IPS-18c (cell line): Measurements from ENCODE around the gene TBL3.

ENCODE experiments used
- H3K4me3 ChIP-seq: 2 replicates; pipeline ENCODE4 v1.7.0; 2013; ENCODE audit warnings: low read depth, mild to moderate bottlenecking, low read length, moderate library complexity; ENCODE audit not compliant: insufficient read depth
- H3K9me3 ChIP-seq: one replicate; pipeline ENCODE4 v1.6.1; 2013; ENCODE audit warnings: mild to moderate bottlenecking, low read length, moderate library complexity; ENCODE audit not compliant: control insufficient read depth, insufficient read depth

The TBL3 gene

GRCh38 chr16:1987198-1987597, 15.3 kb downstream of the TBL3 start:
- H3K4me3 ChIP-seq = no peak overlapping the region
- H3K9me3 ChIP-seq = no peaks in the 10 kb centered on the region

- no peaks in the 10 kb centered on the region for H3K9me3 ChIP-seq
- H3K4me3 ChIP-seq = peak within 1 kb of the TSS; percentile 66
These were observed 17.6 kb downstream of the TBL3 start, which contains the start of gene SYNGR3 for GRCh38 chr16:1989209-1990100. Gene SYNGR3 (plus strand): TSS chr16:1989970. CDS start chr16:1990103, 133 bp downstream.

GRCh38 chr16:1990101-1990350, 18.2 kb downstream of the TBL3 start:
- Histone ChIP-seq H3K9me3 (no peaks in the 10 kb centered on the region), H3K4me3 (peak overlapping the region; percentile 60; the same call in 1 of the 2 replicates)

- peak overlapping the region; percentile 60 for H3K4me3 ChIP-seq
These were observed 18.7 kb downstream of the TBL3 start for GRCh38 chr16:1990351-1991134.

GRCh38 chr16:1991135-1991551, 19.3 kb downstream of the TBL3 start:
- H3K4me3 ChIP-seq = peak overlapping the region; percentile 60; the same call in 1 of the 2 replicates
- H3K9me3 ChIP-seq = no peaks in the 10 kb centered on the region

More at GRCh38 chr16:1990351-1991134, 18.7 kb downstream of the TBL3 start:
- H3K9me3 ChIP-seq = no peaks in the 10 kb centered on the region

- peak overlapping the region; percentile 34; the same call in 1 of the 2 replicates for H3K4me3 ChIP-seq
- no peaks in the 10 kb centered on the region for H3K9me3 ChIP-seq
These were observed 19.7 kb downstream of the TBL3 start for GRCh38 chr16:1991588-1991947.

- H3K9me3 ChIP-seq = no peaks in the 10 kb centered on the region
- H3K4me3 ChIP-seq = peak overlapping the region; percentile 34; the same call in 1 of the 2 replicates
These were observed 20.3 kb downstream of the TBL3 start for GRCh38 chr16:1991948-1992703.

GRCh38 chr16:1992704-1993317, 21.0 kb downstream of the TBL3 start:
- peak overlapping the region; percentile 34; the same call in 1 of the 2 replicates for H3K4me3 ChIP-seq
- no peaks in the 10 kb centered on the region for H3K9me3 ChIP-seq

GRCh38 chr16:1993731-1994131, 21.9 kb downstream of the TBL3 start:
- H3K4me3 ChIP-seq = no peak overlapping the region
- H3K9me3 ChIP-seq = no peaks in the 10 kb centered on the region

- Histone ChIP-seq H3K4me3 (no peak overlapping the region), H3K9me3 (no peaks in the 10 kb centered on the region)
These were observed 25.9 kb downstream of the TBL3 start for GRCh38 chr16:1997494-1998359.

- no peak overlapping the region for H3K4me3 ChIP-seq
These were observed 26.5 kb downstream of the TBL3 start for GRCh38 chr16:1998360-1998835.

GRCh38 chr16:1998852-1999801, 27.3 kb downstream of the TBL3 start:
- no peaks in the 10 kb centered on the region for H3K9me3 ChIP-seq
- no peak overlapping the region for H3K4me3 ChIP-seq

More at GRCh38 chr16:1998360-1998835, 26.5 kb downstream of the TBL3 start:
- H3K9me3 ChIP-seq = no peaks in the 10 kb centered on the region

GRCh38 chr16:1999866-2000514, 28.1 kb downstream of the TBL3 start:
- no peaks in the 10 kb centered on the region for H3K9me3 ChIP-seq

GRCh38 chr16:2001035-2001434, 29.2 kb downstream of the TBL3 start:
- no peaks in the 10 kb centered on the region for H3K9me3 ChIP-seq
- H3K4me3 ChIP-seq = no peak overlapping the region

More at GRCh38 chr16:1999866-2000514, 28.1 kb downstream of the TBL3 start:
- H3K4me3 ChIP-seq = no peak overlapping the region
